HG03045 (cell line): ENCODE data around the gene GRN.
"Not testable (repeated sequence)": the region's sequence is repeated elsewhere in the genome, so short reads cannot be mapped to it uniquely, and the experiment has no call there.

Source experiments
- ATAC-seq: cut with Tn5 transposase; IDR thresholded peaks from one replicate; pipeline ENCODE4 v1.9.1; 2021; ENCODE audit warnings: mild to moderate bottlenecking, moderate library complexity; ENCODE audit not compliant: unreplicated experiment

Gene GRN

DNA sequence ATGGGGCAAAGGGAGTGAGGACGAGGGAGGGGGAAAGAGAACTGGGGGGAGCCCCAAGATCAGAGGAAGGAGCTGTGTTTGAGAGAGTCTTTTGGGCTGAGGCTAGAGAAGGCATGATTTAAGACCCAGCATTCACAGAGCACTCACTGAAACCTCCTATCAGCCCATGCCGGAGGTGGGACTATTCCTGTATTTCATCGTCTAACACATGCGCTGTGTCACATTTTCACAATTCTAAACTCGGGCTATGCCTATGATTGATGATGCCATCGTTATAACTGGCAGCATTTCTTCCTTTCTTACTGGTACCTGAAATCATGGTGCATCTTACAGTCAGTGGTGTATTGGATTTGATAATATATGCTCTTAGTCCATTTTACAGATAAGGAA, 15.0 kb downstream of the GRN start:
- no peak for ATAC-seq

DNA sequence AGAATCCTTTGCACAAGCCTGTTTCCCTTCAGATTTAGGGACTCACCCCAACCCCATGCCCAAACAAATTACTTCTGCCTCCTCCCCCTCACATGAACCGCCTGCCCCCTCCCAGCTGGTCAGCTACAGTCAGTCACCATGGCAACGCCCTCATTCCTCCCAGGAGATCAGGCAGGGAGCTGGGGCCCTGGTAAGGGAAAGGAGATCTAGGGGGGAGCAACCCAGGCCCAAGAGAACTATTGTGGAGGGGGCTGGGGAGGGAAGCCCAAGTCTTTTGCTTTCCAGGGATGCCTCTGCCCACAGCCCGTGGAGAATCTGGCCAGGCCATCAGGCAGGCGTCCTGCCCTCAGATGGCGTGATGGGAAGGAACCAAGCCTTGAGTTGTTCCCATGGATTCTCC, 15.7 kb downstream of the GRN start:
- no peak for ATAC-seq

- ATAC-seq, result no peak
These were observed 16.5 kb downstream of the GRN start for GRCh38 chr17:44361292-44362260.

- ATAC-seq, result no peak
These were observed 17.4 kb downstream of the GRN start for GRCh38 chr17:44362459-44362948.

DNA sequence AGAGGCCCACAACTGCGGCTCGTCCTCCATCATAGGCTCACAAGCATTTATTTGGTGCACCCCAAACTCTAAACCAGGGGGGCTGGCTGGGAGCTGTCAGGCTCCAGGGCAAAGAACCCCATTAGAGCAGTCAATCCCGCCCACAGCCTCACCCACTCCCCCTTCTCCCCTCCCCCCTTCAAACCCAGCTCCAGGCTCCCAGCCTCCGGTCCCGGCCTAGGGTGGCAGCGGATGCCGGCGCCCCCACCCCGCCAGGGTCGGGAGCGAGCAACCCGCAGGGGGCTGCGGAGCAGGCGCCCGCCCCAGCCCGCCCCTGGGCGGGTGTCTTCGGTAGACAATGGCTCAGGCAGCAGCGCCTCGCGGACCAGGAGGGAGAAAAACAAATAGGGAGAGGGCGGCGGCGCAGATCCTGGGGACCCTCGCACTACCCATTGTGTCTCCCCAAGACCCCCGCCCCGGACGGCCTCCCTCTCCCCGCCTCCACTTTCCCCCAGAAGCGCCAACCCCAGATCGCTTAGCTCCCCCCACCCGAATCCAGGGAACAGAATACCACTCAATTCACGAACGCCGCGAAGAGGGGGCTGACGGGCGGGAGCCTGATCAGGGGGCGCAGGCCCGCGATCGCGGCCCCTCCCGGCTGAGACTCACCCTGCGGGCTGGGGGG, 18.0 kb downstream of the GRN start:
- no peak for ATAC-seq

GRCh38 chr17:44363613-44364159, 18.6 kb downstream of the GRN start, which contains the start of gene FAM171A2:
FAM171A2 (minus strand) TSS chr17:44363853; CDS start chr17:44363714, 139 bp downstream.
- no peak for ATAC-seq

GRCh38 chr17:44365051-44365450, 19.9 kb downstream of the GRN start:
- ATAC-seq, result not testable (repeated sequence)

- ATAC-seq, result no peak
These were observed 22.3 kb downstream of the GRN start for GRCh38 chr17:44367231-44367979.

GRCh38 chr17:44368391-44369243, 23.5 kb downstream of the GRN start:
- ATAC-seq, result not testable (repeated sequence)

- not testable (repeated sequence) for ATAC-seq
These were observed 24.4 kb downstream of the GRN start for GRCh38 chr17:44369414-44370023.

- ATAC-seq, result no peak
These were observed 26.9 kb downstream of the GRN start for GRCh38 chr17:44372036-44372435.

DNA sequence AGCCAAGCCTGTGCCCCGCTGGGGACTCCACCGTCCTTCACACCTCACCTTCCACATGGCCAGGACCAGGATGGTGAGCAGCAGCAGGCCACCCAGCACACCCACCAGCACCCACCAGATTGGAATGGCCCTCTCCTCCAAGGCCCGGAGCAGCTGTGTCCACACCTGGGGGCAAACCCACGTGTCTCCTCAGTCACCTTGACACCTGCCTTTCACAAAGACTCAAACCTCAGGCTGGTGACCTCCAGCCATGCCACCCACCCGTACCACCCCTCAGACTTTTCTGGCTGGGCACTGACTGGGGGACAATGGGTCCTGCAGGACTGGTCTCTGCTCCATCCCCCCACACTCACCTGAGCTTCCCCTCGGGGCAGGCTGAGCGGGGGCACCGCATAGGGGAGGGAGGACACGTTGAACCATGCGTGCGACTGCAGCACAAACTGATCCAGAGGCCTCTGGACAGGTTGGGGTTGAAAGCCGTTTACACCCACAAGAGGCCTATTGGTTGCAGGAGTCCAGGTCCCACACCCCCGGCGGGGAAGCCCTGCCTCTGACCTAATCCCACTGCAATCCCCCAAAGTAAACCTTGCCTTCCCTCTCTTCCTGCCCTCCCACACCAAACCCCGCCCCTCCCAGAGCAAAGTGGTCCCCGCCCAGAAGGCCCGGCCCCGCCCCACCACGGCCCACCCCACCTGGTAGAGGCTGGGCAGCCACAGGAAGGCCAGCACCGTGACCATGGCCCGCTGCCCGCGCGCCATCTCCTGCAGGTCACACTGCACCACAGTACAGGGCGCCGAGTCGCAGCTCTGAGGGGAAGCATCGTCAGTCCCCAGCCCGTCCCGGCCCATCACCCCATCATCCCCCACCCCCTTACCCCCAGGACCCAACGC, 29.4 kb downstream of the GRN start:
- no peak for ATAC-seq

GRCh38 chr17:44375196-44376017, 30.3 kb downstream of the GRN start:
- ATAC-seq, result no peak

DNA sequence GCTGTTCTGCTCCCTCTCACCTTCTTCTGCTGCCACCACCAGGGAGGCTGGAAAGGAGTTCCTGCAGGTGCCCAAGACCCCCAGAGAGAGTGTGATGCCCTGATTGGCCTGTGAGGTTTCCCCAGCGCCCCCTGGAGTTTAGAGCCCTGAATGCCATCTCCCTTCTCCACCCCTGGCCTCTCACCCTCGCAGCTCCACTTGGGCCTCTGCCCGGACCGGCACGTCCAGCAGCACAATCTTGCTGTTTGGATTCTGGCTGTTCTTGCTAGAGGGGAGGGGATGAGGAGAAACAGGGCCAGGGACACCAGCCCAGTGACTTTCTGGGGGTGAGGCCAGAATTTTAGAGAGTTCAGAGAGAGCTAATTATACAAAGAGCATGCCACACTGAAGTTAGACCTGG, 31.0 kb downstream of the GRN start:
- no peak for ATAC-seq

- ATAC-seq, result no peak
These were observed 31.7 kb downstream of the GRN start for GRCh38 chr17:44376779-44377178.

DNA sequence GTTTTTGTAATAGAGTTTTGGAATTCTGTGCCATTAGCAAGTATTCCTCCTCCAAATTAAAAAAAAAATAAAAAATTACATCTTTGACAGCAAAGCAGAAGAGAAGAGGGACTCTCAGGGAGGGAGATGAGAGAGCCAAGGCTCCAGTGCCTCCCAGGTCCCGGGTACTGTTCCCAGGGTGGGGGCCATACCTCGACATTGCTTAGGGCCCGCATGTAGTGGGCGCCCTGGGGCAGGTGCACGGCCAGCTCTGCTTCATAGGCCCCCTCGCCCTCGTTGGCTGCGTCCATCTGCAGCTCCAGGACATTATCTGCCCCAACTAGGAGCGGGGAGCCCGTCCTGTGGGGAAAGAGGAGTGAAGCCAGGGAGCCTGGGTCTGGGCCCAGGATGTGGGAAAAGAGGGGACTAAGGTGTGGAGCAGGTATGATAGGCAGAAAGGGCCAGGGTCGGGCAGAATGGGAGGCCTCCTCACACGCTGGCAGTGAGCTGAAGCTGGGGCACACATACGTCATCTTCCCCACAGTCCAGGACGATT, 33.1 kb downstream of the GRN start:
- no peak for ATAC-seq

- no peak for ATAC-seq
These were observed 34.8 kb downstream of the GRN start for GRCh38 chr17:44379887-44380286.
